Uterus (tissue), 2 donors: ENCODE data around the gene LENG8.

Experiments used
- CTCF ChIP-seq, 4 experiments: fragments of 200-600 bp in 2 of 4; fragments of 450-650 bp in 2 of 4; sonication (generic) in 2 of 4; IDR thresholded peaks; one replicate each; pipeline ENCODE4 v1.5.1; 2016 to 2019; ENCODE audit warnings: antibody characterized with exemption in 4 of 4, mild to moderate bottlenecking in 2 of 4, moderate library complexity in 1 of 4
- POLR2A ChIP-seq, 2 donors: fragments of 450-650 bp; IDR thresholded peaks; one replicate each; pipeline ENCODE4 v1.6.1; 2016; ENCODE audit warnings: antibody characterized with exemption in 2 of 2, mild to moderate bottlenecking in 1 of 2, moderate library complexity in 1 of 2

DNA sequence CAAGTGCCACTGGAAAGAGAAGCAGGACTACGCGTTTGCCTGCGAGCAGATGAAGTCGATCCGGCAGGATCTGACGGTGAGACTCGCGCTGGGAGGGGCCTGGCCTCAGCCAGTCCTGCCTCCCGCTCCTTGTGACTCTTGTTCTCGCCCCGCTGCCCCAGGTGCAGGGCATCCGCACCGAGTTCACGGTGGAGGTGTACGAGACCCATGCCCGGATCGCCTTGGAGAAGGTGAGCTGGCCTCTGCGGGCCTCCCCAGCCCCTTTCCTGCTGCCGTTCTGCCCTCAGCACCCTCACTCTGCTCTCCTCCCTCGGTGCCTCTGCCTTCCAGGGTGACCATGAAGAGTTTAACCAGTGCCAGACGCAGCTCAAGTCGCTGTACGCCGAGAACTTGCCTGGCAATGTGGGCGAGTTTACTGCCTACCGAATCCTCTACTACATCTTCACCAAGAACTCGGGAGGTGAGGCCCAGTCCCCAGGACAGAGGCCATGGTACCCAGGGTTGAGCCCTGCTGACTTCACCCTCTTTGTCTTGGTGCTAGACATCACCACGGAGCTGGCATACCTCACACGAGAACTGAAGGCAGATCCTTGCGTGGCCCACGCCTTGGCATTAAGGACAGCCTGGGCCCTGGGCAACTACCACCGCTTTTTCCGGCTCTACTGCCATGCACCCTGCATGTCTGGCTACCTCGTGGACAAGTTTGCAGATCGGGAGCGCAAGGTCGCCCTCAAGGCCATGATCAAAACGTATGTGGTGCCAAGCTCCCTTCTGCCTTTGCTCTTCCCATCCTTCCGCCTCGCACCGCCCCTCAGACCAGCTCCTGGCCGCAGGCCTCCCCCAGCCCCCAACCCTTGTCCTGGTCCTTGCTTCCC lies 9.0 kb downstream of the LENG8 start:
- TF ChIP-seq CTCF (IDR thresholded peaks at IDR 0.05) (no peak), POLR2A (IDR thresholded peaks at IDR 0.05) (no peak)
